Measurements from ENCODE around the gene NANS.

The NANS gene

DNA sequence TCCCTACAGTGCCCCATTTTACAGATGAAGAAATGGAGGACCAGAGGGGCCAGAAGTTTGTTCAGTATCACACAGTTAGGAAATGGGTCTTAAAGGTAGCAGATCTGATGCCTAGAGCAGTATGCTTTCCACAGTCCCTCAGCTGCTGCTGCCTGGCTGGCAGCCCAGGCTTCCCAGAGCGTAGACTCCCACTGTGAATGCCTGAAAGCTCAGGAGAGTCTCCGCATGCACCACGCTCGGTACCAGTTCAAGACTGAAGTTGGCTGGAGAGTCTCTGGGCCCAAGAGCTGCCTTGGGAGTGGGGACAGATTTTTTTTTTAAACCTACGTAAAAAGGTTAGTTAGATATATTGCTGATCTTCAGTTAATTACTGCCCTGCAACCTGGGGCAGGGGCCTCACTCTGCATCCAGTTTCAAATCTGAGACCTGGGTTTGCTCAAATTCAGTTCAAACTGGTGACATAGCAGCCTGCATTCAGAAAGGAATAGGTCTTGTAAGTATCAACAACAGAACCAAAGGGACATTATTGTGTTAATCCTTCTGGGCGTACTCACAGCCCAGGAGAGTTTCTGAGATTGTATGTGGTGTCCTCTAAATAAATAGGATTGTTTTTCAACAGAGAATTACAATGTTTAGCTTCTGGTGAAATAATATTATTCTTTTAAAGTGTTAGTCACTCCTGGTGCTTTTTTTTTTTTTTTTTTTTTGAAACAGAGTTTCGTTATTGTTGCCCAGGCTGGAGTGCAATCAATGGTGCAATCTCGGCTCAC is 8.3 kb downstream of the NANS start:
- no peak overlapping the region for H3K4me3 ChIP-seq (ENCODE audit: low read depth, low read length)
- TF ChIP-seq POLR2A (IDR thresholded peaks at IDR 0.05; ENCODE audit: extremely low read depth, insufficient read length) (no peak), MYC (IDR thresholded peaks at IDR 0.05; ENCODE audit: low read depth, low read length) (no peak), CTCF (IDR thresholded peaks at IDR 0.05; ENCODE audit: low read depth, low read length) (no peak), MAX (IDR thresholded peaks at IDR 0.05; ENCODE audit: low read depth, low read length) (no peak)
- no peak for DNase-seq (ENCODE audit: low read depth)

DNA sequence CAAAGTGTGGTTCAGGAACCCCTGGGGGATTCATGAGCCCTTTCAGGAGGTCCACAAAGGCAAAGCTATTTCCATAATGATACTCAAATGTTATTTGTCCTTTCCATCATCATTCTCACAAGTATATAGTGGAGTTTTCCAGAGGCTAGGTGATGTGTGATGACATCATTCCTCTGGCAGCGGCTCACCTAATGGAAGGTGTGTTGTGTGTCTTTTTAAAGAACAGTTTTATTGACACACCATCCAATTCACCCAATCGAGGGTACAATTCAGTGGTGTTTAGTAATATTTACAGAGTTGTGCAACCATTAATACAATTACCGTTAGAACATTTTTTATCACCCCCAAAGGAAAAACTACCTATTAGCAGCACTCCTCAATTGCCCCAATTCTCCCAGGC is 9.7 kb downstream of the NANS start:
- no peak for DNase-seq (ENCODE audit: low read depth)
- H3K4me3 ChIP-seq (ENCODE audit: low read depth, low read length), result no peak overlapping the region
- no peak for TF ChIP-seq MAX (IDR thresholded peaks at IDR 0.05; ENCODE audit: low read depth, low read length)
- no peak for TF ChIP-seq POLR2A (IDR thresholded peaks at IDR 0.05; ENCODE audit: extremely low read depth, insufficient read length)
- TF ChIP-seq MYC (IDR thresholded peaks at IDR 0.05; ENCODE audit: low read depth, low read length), result no peak
- TF ChIP-seq CTCF (IDR thresholded peaks at IDR 0.05; ENCODE audit: low read depth, low read length), result no peak

DNA sequence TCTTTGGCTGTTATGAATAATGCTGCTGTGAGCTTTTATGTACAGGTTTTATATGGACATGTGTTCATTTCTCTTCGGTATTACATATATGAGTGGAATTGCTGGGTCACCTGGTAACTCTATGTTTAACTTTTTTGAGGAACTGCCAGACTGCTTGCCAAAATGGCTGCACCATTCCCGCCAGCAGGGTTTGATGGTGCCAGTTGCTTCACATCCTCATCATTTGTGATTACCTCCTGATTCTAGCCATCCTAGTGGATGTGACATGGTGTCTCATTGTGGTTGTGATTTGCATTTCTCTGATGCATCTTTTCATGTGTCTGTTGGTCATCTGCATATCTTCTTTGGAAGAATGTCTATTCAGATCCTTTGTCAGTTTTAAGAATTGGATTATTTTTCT is 10.7 kb downstream of the NANS start:
- no peak for DNase-seq (ENCODE audit: low read depth)
- no peak for TF ChIP-seq MYC (IDR thresholded peaks at IDR 0.05; ENCODE audit: low read depth, low read length)
- no peak for TF ChIP-seq POLR2A (IDR thresholded peaks at IDR 0.05; ENCODE audit: extremely low read depth, insufficient read length)
- TF ChIP-seq CTCF (IDR thresholded peaks at IDR 0.05; ENCODE audit: low read depth, low read length), result no peak
- TF ChIP-seq MAX (IDR thresholded peaks at IDR 0.05; ENCODE audit: low read depth, low read length), result no peak
- no peak overlapping the region for H3K4me3 ChIP-seq (ENCODE audit: low read depth, low read length)

GRCh38 chr9:98069551-98069950 is 13.0 kb downstream of the NANS start:
- DNase-seq (ENCODE audit: low read depth), result no peak
- no peak for TF ChIP-seq CTCF (IDR thresholded peaks at IDR 0.05; ENCODE audit: low read depth, low read length)
- TF ChIP-seq MAX (IDR thresholded peaks at IDR 0.05; ENCODE audit: low read depth, low read length), result no peak
- TF ChIP-seq POLR2A (IDR thresholded peaks at IDR 0.05; ENCODE audit: extremely low read depth, insufficient read length), result no peak
- no peak for TF ChIP-seq MYC (IDR thresholded peaks at IDR 0.05; ENCODE audit: low read depth, low read length)
- no peak overlapping the region for H3K4me3 ChIP-seq (ENCODE audit: low read depth, low read length)

DNA sequence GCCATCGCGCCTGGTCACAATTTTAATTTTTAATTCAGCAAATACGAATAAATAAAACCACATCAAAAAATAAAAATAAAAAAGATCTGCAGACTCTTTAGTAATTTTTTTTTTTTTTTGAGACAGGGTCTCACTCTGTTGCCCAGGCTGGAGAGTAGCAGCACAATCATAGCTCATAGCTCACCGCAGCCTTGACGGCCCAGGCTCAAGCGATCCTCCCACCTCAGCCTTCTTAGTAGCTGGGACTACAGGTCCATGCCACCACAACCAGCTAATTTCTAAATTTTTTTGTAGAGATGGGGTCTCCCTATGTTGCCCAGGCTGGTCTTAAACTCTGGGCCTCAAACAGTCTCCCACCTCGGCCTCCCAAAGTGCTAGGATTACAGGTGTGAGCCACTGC is 14.2 kb downstream of the NANS start:
- TF ChIP-seq CTCF (IDR thresholded peaks at IDR 0.05; ENCODE audit: low read depth, low read length), result no peak
- no peak for TF ChIP-seq MAX (IDR thresholded peaks at IDR 0.05; ENCODE audit: low read depth, low read length)
- TF ChIP-seq POLR2A (IDR thresholded peaks at IDR 0.05; ENCODE audit: extremely low read depth, insufficient read length), result no peak
- no peak for TF ChIP-seq MYC (IDR thresholded peaks at IDR 0.05; ENCODE audit: low read depth, low read length)
- H3K4me3 ChIP-seq (ENCODE audit: low read depth, low read length), result no peak overlapping the region
- no peak for DNase-seq (ENCODE audit: low read depth)

Measured in NB4 (cell line).